Hematopoietic multipotent progenitor cell treated with erythropoietin and hydrocortisone succinate and interleukin-3 and kit ligand, for 17 days (in vitro differentiated cells): ENCODE data around the gene NUMBL.
"Not testable (repeated sequence)": the region's sequence is repeated elsewhere in the genome, so short reads cannot be mapped to it uniquely, and the experiment has no call there.

Source experiments
- DNase-seq: peaks from one replicate; pipeline ENCODE4 v3.0.0-alpha.2; 2015; ENCODE audit warnings: low spot score

Gene NUMBL

DNA sequence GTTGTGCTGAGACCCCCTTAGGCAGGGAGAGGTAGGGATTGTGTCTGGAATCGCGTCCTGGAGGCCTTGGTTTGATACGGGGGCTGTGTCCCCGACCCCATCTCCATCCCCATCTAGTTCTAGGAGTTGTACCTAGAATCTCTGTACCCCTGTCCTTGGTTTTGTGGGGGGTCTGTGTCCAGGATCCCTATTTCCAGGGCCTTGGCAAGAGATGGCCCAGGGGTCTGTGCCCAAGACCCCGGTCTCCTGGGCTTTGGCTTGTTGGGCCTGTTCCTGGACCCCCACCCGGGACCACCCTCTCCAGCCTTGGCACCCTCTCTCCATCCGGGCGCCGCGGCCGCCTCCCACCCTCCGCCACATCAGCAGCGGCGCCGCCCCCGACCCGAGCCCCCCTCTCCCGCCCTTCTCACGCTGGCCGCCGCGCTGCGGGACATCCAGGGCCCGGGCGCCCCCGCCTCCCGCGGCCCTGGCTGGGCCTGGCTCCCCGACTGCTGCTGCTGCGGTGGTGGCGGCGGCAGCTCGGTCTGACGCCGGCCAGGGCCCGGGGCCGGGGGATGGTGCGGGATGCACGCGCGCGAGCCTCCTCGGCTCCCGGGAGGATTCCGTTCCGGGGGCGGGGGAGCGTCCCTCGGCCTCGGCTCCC is at the start of gene NUMBL:
TSS of gene NUMBL (minus strand) at position 602 of the 643 bp plus-strand sequence. CDS start at position 434, 168 bp downstream.
- DNase-seq, result no peak

DNA sequence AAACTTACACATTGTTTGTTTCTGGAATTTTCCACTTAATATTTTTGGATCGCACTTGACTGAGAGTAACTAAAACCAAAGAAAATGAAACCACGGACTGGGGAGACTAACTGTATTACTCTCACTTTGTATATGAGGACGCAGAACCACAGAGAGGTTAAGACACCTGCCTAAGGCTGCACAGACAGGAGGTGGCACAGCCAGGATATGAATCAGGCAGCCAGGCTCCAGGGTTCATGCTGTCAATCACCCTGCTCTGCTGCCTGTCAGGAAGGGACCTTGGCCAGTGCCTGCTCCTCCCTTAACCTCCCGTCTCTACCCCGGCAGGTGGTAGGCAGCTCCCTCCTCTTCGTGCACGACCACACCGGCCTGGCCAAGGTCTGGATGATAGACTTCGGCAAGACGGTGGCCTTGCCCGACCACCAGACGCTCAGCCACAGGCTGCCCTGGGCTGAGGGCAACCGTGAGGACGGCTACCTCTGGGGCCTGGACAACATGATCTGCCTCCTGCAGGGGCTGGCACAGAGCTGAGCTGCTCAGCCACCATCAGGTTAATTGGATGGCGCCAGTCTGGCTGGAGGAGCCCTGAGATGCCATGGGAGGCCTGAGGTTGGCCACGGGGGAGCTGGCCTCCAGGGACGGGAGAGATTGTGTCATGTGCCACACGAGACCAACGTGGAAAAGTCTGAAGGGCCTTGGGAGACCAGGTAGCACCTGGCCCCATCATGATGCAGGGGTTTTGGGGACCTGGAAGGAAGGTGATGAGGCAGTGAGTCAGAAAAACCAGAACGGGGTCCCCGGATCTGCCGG is 48.8 kb upstream of the NUMBL start:
- no peak for DNase-seq

- no peak for DNase-seq
Observed at GRCh38 chr19:40737102-40737644, 46.7 kb upstream of the NUMBL start.

DNA sequence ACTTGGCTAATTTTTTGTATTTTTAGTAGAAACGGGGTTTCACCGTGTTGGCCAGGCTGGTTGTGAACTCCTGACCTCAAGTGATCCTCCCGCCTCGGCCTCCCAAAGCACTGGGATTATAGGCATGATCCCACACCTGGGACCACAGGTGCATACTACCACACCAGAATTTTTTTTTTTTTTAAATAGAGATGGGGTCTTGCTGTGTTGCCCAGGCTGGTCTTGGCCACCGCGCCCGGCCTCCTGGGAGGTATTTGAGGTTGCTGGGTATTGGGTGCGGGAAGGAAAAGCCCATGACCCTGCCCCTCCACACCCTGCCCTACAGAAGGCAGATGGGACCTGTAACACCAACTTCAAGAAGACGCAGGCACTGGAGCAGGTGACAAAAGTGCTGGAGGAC is 46.2 kb upstream of the NUMBL start:
- DNase-seq, result no peak

DNA sequence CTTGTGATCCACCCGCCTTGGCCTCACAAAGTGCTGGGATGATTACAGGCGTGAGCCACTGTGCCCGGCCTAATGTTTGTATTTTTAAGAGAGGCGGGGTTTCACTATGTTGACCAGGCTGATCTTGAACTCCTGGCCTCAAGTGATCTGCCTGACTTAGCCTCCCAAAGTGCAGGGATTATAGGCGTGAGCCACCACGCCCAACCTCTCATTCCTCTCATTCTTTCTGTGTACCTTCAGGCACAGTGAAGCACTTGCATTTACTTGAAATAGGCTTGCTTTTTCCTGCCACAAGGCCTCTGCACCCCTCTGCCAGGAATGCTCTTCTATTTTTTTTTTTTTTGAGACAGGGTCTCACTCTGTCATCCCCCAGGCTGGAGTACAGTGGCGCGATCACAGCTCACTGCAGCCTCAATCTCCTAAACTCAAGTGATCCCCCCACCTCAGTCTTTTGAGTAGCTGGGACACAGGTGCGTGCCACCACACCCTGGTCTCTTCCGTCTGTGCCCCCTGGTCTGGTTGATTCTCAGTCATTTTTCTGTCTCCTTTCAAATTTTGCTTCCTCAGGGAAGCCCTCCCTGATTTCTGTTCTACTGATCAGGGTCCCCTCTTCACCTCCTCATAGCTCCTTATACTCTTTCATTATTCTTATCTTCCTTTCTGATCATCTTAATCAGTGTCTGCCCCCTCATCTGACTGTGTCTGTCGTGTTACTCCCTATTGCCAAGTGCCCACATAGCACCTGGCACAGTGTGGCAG is 44.7 kb upstream of the NUMBL start:
- DNase-seq, result no peak

- DNase-seq, result no peak
Observed at GRCh38 chr19:40733149-40733548, 42.7 kb upstream of the NUMBL start.

- DNase-seq, result not testable (repeated sequence)
Observed at GRCh38 chr19:40732304-40732703, 41.9 kb upstream of the NUMBL start.

DNA sequence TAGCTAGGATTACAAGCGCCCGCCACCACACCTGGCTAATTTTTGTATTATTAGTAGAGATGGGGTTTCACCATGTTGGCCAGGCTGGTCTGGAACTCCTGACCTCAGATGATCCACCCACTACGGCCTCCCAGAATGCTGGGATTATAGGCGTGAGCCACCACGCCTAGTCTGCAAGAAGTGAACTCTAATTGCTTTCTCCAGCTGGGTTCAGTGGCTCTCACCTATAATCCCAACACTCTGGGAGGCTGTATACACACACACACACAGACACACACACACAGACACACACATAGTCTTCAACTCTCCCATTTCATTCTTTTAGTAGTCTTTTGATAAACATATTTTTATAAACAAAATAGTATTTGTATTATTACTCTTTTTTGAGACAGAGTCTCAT is 39.6 kb upstream of the NUMBL start:
- not testable (repeated sequence) for DNase-seq

- DNase-seq, result no peak
Observed at GRCh38 chr19:40726279-40726678, 35.8 kb upstream of the NUMBL start.

- no peak for DNase-seq
Observed at GRCh38 chr19:40724855-40725254, 34.4 kb upstream of the NUMBL start.

- DNase-seq, result no peak
Observed at GRCh38 chr19:40724315-40724714, 33.9 kb upstream of the NUMBL start.

- DNase-seq, result no peak
Observed at GRCh38 chr19:40723661-40724254, 33.3 kb upstream of the NUMBL start.

GRCh38 chr19:40721936-40722661 is 31.6 kb upstream of the NUMBL start:
- no peak for DNase-seq

DNA sequence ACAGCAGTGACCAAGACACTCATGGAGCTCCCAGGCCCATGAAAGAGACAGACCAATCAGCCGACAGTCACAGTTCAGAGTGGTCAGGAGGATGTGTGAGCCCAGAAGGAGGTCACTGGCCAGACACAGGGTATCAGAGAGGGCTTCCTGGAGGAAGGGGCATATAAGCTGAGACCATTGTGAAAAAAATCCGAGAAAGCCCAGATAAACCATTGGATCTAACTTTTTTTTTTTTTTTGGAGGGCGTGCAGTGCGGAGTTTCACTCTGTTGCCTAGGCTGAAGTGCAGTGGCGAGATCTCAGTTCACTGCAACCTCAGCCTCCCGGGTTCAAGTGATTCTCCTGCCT is 30.7 kb upstream of the NUMBL start:
- no peak for DNase-seq

DNA sequence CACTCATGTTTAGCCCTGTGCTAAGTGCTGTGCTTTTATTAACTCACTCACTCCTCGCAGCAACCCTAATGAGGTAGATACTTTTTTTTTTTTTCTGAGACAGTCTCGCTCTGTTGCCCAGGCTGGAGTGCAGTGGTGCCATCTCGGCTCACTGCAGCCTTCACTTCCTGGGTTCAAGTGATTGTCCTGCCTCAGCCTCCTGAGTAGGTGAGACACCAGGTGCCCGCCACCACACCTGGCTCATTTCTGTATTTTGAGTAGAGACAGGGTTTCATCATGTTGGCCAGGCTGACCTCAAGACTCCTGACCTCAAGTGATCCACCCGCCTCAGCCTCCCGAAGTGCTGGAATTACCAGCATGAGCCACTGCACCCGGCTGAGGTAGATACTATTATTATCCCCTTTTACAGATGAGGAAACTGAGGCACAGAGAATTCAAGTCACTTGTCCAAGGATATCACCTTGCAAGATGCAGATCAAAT is 29.0 kb upstream of the NUMBL start:
- no peak for DNase-seq

GRCh38 chr19:40718774-40719391 is 28.4 kb upstream of the NUMBL start:
- DNase-seq, result peak; percentile 75

- DNase-seq, result peak; percentile 58
Observed at GRCh38 chr19:40717880-40718773, 27.7 kb upstream of the NUMBL start.

DNA sequence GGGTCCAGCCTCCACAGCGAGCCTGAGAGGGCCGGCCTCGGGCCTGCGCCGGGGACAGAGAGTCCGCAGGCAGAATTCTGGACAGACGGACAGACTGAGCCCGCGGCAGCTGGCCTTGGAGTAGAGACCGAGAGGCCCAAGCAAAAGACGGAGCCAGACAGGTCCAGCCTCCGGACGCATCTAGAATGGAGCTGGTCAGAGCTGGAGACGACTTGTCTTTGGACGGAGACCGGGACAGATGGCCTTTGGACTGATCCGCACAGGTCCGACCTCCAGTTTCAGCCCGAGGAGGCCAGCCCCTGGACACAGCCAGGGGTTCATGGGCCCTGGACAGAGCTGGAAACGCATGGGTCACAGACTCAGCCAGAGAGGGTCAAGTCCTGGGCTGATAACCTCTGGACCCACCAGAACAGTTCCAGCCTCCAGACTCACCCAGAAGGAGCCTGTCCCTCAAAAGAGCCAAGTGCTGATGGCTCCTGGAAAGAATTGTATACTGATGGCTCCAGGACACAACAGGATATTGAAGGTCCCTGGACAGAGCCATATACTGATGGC is 27.0 kb upstream of the NUMBL start:
- no peak for DNase-seq

DNA sequence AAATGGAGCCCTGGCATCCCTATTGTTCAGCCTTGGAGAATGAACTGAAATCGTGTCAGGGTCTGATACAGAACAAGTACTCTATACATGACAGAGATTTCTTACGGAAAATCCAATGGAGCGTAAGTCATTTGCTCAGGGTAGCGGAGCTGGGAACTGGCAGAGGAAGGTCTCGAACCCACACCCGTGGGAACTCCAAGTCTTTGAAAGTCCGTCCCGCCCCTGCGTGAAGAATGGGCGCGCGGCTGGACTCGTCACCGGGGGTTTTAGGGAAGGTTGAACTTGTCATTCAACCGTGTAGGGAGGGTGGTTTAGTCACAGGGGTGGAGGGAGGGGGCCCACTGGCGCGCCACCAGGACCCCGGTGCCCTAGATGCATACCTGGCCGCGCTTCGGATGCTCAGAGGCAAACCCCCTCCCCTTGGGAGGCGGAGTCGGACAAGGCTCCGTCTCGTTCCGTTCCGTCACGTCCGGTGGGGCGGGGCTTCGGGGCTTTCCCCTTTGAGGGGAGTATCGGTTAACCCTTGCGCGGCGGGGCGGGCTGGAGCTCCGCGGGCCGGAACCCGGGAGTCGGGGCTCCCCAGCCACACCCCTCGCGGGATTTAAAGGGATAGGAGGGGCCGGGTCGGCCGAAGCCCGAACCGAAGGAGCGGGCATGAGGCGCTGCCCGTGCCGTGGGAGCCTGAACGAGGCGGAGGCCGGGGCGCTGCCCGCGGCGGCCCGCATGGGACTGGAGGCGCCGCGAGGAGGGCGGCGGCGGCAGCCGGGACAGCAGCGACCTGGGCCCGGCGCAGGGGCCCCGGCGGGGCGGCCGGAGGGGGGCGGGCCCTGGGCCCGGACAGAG is 26.3 kb upstream of the NUMBL start, which contains the start of the genes COQ8B and ITPKC:
TSS of gene COQ8B (minus strand) at position 405 of the 843 bp plus-strand sequence. CDS start 2,254 bp downstream, outside the sequence.
TSS of gene ITPKC (plus strand) at position 631 of the 843 bp plus-strand sequence. CDS start at position 655, 24 bp downstream.
- peak; percentile 98 for DNase-seq
